Smooth muscle cell (in vitro differentiated cells): ENCODE measurements around the gene RSAD1. TPM values are rescaled to one million over a fixed set of nuclear protein-coding genes. Genes with fewer than 3 reads are reported as not detected.

ENCODE experiments used
- DNase-seq: peaks from one replicate; lab custom pipeline; 2025; ENCODE audit not compliant: unreplicated experiment; lab: John Stamatoyannopoulos, UW
- H2AFZ ChIP-seq: fragments of 200-600 bp; sonication (generic); 2 replicates; pipeline ENCODE4 v1.6.0; 2016; ENCODE audit warnings: antibody characterized with exemption, low read depth, mild to moderate bottlenecking
- H3F3A ChIP-seq: fragments of 200-600 bp; sonication (generic); 2 replicates; pipeline ENCODE4 v1.6.0; 2017; ENCODE audit warnings: antibody characterized with exemption, low read depth
- H3K27ac ChIP-seq: fragments of 200-600 bp; sonication (generic); 2 replicates; pipeline ENCODE4 v1.5.1; 2016; ENCODE audit warnings: low read depth, mild to moderate bottlenecking
- H3K27me3 ChIP-seq: fragments of 200-600 bp; sonication (generic); 2 replicates; pipeline ENCODE4 v1.6.1; 2016; ENCODE audit warnings: low read depth, mild to moderate bottlenecking
- H3K36me3 ChIP-seq: fragments of 200-600 bp; sonication (generic); 2 replicates; pipeline ENCODE4 v1.5.1; 2016; ENCODE audit warnings: low read depth
- H3K4me1 ChIP-seq: fragments of 200-600 bp; sonication (generic); 2 replicates; pipeline ENCODE4 v1.5.1; 2016; ENCODE audit warnings: low read depth
- H3K4me2 ChIP-seq: fragments of 200-600 bp; sonication (generic); 2 replicates; pipeline ENCODE4 v1.6.0; 2016; ENCODE audit warnings: mild to moderate bottlenecking
- H3K4me3 ChIP-seq: fragments of 200-600 bp; sonication (generic); 2 replicates; pipeline ENCODE4 v1.5.1; 2016; ENCODE audit warnings: mild to moderate bottlenecking
- H3K79me2 ChIP-seq: fragments of 200-600 bp; sonication (generic); 2 replicates; pipeline ENCODE4 v1.6.0; 2016; ENCODE audit warnings: low read depth, mild to moderate bottlenecking
- H3K9ac ChIP-seq: fragments of 200-600 bp; sonication (generic); 2 replicates; pipeline ENCODE4 v1.6.0; 2016; ENCODE audit warnings: low read depth
- H3K9me3 ChIP-seq: fragments of 200-600 bp; sonication (generic); replicated peaks from 2 replicates; pipeline ENCODE4 v1.5.1; 2016; ENCODE audit warnings: low read depth
- H4K20me1 ChIP-seq: fragments of 200-600 bp; sonication (generic); 2 replicates; pipeline ENCODE4 v1.6.0; 2016; ENCODE audit warnings: low read depth
- CTCF ChIP-seq: fragments of 200-600 bp; sonication (generic); IDR thresholded peaks from 2 replicates; pipeline ENCODE4 v1.5.1; 2017; ENCODE audit warnings: borderline replicate concordance, mild to moderate bottlenecking, antibody characterized with exemption; ENCODE audit not compliant: insufficient read depth, poor library complexity, severe bottlenecking
- WGBS: methylation state at CpG from one replicate; pipeline ENCODE4 v1.1.7; 2016; ENCODE audit warnings: low lambda C conversion rate; 5-methylcytosine and 5-hydroxymethylcytosine counted together
- polyA plus RNA-seq: library from polyadenylated mRNA; unstranded; fragments of >200 nt; fragmentation: Nextera tagmentation; extraction: Ambion mirVana; gene quantifications from 2 replicates; pipeline ENCODE4 v1.2.1, GENCODE V29; 2016
- total RNA-seq: library from RNA; depleted of rRNA; stranded (reverse); fragments of >200 nt; gene quantifications from 2 replicates; pipeline ENCODE4 v1.2.3, GENCODE V29; 2014

RSAD1 gene
- total and polyA plus RNA-seq, 2 experiments from 2014 or later = 11.4 to 21.1 TPM

DNA sequence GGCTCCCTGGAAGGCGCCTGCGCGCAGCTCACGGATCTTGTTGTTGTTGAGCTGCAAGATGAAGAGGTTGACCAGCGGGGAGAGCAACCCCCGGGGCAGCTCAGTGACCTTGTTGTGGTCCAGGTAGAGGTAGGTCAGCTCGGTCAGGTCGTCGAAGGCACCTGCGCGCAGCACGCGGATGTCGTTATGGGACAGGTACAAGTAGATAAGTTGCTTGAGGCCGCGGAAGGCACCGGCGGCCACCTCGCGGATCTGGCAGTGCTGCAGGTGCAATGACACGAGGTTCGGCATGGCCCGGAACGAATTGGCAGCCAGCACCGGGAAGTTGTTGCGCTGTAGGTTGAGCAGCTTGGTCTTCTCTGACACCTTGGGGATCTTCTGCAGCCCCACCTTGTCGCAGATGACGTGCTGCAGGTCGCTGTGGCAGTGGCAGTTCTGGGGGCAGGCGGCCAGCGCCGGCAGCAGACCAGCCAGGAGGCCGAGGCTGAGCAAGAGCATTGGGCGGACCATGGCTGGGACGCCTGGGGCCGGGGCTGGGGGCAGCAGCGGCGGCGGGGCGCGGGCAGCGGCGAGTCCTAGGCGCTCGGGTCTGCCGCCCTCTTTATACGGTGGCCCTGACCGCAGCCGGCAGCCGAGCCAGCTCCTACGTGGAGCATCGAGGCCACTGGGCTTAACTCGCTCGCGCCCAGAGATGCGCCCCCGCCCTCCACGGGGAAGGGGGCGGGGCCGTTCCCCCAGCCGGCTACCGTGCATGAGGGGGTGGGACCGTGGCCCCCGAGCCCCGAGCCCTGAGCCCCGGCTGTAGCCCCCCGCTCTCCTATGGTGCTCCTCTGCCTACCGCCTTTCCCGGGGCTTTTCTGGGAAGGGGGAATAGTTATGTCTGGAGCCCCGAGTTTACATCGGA, 10.1 kb upstream of the RSAD1 start, which contains the start of gene CHAD:
CHAD (minus strand) TSS at position 577 of the 904 bp plus-strand sequence; CDS start at position 510, 67 bp downstream.
- no peaks in the 10 kb centered on the region for H3K4me1 ChIP-seq
- H3K79me2 ChIP-seq = no peaks in the 10 kb centered on the region
- DNase-seq = no peak
- 60% methylated on average over 38 of the region's 71 CpGs for WGBS
- TF ChIP-seq CTCF = no peak
- no peaks in the 10 kb centered on the region for H4K20me1 ChIP-seq
- peak within 1 kb of the TSS; percentile 47 for H3K4me3 ChIP-seq
- peaks cover 16% of the 10 kb centered on the region for H3K27me3 ChIP-seq
- H3K27ac ChIP-seq = no peak within 1 kb of the TSS
- H2AFZ ChIP-seq = no peak within 1 kb of the TSS
- H3K9ac ChIP-seq = no peak within 1 kb of the TSS
- no peaks in the 10 kb centered on the region for H3F3A ChIP-seq
- H3K4me2 ChIP-seq = peak within 1 kb of the TSS; percentile 86
- H3K36me3 ChIP-seq = no peaks in the 10 kb centered on the region
- H3K9me3 ChIP-seq = no peaks in the 10 kb centered on the region

DNA sequence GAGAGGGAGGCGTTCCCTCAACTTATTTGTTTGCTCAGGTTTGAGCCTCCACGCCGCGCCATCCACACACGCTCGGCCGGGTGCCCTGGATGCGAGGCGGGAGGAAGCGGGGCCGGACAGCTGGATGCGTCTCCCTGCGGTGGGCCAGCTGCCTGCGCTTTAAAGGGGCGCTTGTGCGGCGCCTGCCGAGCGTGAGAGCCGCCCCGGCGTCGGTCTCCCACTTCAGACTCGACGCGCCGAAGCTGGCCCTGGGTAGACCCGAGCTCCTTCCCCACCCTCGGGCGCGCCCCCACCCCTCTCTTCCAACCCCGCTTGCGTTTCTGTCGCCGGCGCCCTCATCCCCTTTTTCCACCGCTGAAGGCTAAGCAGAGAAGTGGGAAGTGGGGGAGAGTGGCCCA, 9.5 kb upstream of the RSAD1 start:
- no peak for DNase-seq
- WGBS = 32% methylated on average over 36 of the region's 37 CpGs
- Histone ChIP-seq H3K27ac (no peak overlapping the region), H3K27me3 (peaks cover 16% of the 10 kb centered on the region), H3K9me3 (no peaks in the 10 kb centered on the region), H3K4me3 (peak overlapping the region; percentile 47), H3K79me2 (no peaks in the 10 kb centered on the region), H3K4me2 (peak overlapping the region; percentile 86), H3K36me3 (no peaks in the 10 kb centered on the region), H2AFZ (no peak overlapping the region), H3K4me1 (no peaks in the 10 kb centered on the region), H4K20me1 (no peaks in the 10 kb centered on the region), H3K9ac (no peak overlapping the region), H3F3A (no peaks in the 10 kb centered on the region)
- TF ChIP-seq CTCF = no peak

DNA sequence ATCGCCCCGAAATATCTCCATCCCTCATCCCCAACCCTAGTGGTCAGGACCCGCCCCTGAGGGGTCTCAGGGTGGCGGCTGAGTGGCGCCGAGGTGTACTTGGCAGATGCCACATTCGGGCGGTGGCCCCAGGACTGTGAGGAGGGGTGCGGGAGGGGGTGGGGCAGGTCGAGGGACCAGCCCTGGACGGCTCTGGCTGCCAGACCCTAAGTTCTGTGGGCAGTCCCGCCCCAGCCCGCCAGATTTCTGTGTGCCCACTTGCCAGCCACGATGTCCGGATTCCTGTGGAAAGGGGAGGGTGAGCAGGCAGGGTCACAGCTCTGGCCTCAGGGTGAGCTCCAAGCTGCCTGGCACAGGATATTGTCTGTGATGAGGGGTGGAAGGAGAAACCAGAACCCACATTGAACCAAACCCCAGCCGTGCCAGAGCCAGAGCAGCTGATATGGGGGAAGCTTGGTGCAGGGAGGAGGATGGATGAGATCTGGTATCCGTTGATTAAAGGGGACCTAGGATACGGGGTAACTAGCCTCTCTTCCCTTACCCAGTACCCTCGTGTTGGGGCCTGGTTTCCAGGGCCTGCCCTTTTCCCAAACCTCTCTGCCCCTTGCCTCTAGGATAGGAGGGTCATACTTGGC, 8.9 kb upstream of the RSAD1 start:
- Histone ChIP-seq H3K79me2 (no peaks in the 10 kb centered on the region), H3K27me3 (peaks cover 16% of the 10 kb centered on the region), H3K9me3 (no peaks in the 10 kb centered on the region), H4K20me1 (no peaks in the 10 kb centered on the region), H3F3A (no peaks in the 10 kb centered on the region), H3K36me3 (no peaks in the 10 kb centered on the region), H3K4me3 (no peak overlapping the region), H3K4me2 (no peak overlapping the region), H3K9ac (no peak overlapping the region), H3K27ac (no peak overlapping the region), H2AFZ (no peak overlapping the region), H3K4me1 (no peaks in the 10 kb centered on the region)
- no peak for DNase-seq
- no peak for TF ChIP-seq CTCF
- WGBS = 87% methylated on average over 19 of the region's 19 CpGs
